GM21367 (cell line): ENCODE results near the gene TMTC3.
A peak's percentile ranks its signal among the peaks of the same experiment; 100 is the strongest.
"Not testable (repeated sequence)": the region's sequence is repeated elsewhere in the genome, so short reads cannot be mapped to it uniquely, and the experiment has no call there.

Experiments used
- ATAC-seq: cut with Tn5 transposase; IDR thresholded peaks from one replicate; pipeline ENCODE4 v1.9.1; 2021; ENCODE audit not compliant: unreplicated experiment

TMTC3 gene

DNA sequence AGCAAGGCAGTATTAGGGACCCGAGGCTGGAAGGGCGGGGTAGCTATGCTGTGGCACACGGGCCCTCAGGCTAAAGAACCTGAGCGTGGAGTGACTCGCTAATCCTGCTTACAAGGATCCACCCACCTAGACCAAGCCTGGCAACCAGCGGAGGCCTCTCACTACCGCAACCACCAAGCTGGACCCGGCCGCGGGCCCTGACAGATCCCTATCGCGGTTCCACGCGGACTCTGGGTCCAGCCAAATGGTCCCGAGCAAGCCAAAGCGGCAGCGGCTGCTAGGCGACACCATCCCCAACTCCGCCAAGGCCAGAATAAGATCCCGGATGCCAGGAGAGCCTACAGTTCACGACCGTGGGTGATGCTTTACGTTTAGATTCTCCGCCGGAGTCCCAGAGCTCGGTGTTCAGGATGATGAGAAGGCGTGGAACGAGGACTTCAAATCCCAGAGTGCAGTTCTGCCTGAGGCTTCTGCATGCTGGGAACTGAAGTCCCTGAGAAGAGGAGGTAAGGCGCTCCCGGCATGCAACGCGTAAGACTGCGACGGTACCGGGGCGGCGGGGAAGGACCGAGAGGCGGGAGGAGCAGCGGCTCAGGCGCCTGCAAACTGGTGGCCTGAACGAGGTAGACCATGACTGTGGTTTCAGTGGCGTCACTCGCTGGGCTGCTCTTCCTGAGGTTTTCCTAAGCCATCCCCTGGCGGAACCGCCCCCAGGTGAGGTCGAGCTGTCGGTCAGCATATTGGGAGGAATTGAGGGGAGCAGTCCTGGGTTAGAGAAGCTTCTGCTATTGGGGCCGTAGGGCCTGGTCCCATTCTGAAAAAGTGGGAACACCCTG is at the start of gene TMTC3, which contains the start of gene CEP290:
Gene TMTC3, plus strand, starts transcription at position 534 of the 836 bp plus-strand sequence. CDS start 6,009 bp downstream, outside the sequence.
Gene CEP290, minus strand, starts transcription at position 315 of the 836 bp plus-strand sequence. CDS start 781 bp downstream, outside the sequence.
- ATAC-seq: peak; percentile 95

DNA sequence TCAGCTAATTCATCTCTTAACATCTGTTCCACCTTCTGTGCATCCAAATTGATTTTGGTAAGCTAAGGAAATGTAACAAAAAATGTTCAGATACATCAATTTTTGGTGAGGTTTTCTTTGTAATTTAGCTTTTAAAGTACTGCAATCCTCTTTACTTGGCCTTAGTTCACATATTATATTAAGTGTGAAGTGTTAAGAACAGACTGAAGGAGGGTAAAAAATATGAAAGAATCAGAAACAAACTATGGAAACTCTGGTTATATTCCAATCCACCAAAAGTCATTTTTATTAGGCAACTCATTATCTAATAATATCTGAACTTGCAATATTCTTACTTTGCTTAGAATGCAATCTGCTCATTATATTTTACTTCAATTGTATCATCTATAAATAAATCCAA is 49.3 kb upstream of the TMTC3 start:
- no peak for ATAC-seq

DNA sequence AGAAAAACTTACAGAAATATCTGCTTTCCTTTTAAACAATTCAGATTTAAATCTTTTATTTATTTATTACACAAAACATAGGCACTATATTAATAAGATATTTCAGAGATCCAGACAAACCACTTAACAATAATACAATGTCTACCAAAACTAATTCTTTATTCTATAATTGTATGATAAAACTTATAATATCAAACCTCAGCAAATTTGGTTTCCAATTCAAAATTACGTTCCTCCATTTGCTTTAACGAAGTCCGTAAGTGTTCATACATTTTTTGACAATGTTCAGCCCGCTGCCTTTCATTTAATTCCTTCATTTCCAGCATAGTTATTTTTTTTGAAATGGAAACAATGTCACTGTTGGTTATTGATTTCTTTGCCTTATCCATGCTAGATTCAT is 48.5 kb upstream of the TMTC3 start:
- no peak for ATAC-seq

DNA sequence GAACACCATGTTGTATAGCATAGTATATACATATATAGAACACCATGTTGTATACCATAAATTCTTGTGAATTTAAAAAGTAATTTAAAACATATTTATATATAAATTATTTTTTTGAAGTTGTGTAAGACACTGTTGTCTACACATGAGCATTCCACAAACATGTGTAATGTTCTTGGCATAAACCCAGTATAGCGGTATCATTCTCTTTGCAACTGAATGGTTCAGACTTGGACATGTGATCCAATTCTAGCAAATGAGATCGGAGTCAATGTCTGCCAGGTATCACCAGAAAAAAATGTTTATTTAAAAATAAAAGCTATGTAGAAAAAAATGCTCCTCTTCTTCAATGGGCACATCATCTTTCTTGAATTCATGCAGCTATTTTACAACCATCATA is 34.1 kb upstream of the TMTC3 start:
- ATAC-seq: no peak

DNA sequence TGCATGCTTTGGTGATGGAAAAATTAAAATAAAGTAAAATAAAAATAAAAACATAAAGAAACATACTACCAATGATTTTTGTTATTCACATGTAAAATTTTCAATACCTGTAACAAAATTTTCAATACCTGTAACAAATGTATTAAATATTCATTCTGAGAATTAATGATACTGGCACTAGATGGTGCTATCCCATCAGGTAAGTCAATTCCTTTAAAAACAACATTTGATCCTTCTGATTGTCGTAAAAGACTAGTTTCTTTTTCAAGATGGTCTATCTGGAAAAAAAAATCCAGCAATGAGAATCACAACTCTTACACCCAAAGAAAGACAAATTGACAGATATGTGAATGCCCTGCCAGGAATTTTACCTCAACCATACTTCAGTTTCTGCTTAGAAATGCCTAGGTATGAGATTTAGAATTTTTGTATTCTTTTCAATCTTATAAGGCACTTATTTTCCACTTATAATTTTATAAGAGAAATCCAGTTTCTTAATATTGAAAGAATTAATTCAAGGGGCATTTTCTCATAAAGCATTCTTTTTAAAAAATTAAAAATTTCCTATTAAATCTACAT is 30.9 kb upstream of the TMTC3 start:
- peak; percentile 43 for ATAC-seq

DNA sequence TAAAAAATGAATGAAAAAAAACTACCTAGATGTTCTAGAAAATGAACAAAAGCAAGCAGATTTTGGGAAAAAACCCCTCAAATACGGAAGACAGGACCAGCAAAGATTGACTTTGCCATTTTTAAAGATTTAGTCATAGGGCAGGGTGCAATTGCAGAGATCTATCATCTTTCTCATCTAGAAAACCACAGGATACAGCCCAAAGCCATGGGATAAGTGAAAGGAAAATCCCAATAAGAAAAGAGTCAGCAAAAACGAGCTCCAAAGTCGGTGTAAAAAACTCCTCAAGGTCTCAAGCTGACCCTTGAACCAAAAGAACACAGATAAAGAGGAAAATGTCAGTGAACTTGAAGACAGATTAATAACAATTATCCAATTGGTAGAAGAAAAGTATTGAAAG is 28.2 kb upstream of the TMTC3 start:
- no peak for ATAC-seq

DNA sequence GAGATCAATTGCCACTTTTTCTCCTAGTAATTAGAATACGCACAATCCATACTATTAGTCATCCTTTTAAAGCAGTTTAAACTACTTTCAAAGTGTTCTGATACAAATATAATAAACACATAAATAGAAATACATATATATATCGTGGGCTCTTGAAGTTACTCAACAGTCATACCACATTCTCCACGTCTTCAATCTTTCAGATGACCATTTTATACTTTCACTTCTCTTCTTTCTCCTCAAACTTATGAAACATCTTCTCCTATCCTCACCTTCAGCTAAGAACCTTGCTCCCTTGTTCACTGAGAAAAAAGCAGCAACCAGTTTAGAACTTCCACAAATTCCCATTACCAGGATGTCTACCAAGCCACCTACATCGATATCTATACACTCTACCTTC is 19.4 kb upstream of the TMTC3 start:
- peak; percentile 78 for ATAC-seq

DNA sequence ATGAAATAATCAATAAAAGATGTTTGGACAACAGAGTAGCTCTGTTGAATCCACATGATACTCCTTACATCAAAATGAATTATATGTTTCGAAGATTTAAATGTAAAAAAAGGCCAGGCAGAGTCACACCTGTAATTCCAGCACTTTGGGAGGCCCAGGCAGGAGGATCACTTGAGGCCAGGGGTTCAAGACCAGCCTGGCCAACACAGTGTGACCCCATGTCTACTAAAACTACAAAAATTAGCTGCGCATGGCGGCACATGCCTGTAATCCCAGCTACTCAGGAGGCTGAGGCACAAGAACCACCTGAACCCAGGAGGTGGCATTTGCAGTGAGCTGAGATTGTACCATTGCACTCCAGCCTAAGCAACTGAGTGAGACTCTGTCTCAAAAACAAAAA is 15.0 kb upstream of the TMTC3 start:
- ATAC-seq: no peak

DNA sequence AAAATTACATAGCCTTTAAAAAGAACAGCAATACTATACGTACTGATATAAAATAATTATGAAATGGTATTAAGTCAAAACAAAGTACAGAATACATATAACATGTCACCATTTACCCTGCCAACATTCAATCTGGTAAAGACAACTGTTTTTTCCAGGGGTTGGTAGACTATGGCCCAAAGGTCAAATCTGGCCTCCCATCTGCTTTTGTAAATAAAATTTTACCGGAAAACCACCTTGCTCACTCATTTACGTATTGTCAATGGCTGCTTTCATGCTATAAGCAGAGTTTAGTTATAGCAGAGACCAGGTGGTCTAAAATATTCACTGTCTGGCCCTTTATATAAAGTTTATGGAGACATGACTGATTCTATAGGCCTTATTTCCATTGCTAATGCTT is 14.3 kb upstream of the TMTC3 start:
- ATAC-seq: no peak

DNA sequence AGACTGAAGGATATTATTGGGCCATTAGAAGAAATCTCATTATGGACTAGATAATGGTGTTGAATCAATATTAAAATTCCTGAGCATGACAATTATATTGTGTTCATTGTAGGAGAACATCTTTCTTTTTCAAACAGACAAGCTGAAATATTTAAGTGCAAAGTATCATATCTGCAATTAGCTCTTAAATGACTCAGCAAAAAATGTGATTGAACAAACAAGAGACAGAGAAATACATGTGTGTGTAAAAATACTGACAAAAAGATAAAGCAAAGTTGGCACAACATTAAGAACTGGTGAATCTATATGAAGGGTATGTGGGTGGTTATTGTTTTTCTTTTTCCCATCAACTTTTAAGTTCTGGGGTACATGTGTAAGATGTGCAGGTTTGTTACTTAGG is 9.7 kb upstream of the TMTC3 start:
- ATAC-seq: no peak

DNA sequence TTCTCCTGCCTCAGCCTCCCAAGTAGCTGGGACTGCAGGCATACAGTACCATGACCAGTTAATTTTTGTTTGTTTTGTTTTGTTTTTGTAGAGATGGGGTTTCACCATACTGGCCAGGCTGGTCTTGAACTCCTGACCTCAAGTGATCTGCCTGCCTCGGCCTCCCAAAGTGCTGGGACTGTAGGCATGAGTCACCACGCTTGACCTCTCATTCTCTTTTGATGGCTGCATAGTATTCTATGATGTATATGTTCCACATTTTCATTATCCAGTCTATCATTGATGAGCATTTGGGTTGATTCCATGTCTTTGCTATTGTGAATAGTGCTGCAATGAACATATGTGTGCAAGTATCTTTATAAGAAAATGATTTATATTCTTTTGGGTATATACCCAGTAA is 8.9 kb upstream of the TMTC3 start:
- ATAC-seq: not testable (repeated sequence)

DNA sequence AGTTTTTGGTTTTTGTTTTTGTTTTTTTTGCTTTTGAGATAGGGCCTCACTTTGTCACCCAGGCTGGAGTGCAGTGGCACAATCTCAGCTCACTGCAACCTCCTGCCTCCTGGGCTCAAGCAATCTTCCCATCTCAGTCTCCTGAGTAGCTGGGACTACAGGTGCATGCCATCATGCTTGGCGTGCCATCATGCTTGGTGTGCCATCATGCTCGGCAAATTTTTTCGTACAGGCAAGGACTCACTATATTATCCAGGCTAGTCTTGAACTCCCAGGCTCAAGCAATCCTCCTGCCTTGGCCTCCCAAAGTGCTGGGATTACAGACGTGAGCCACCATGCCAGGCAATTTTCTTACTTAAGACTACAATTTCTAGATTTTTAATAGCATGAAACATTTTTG is 2.4 kb upstream of the TMTC3 start:
- ATAC-seq: not testable (repeated sequence)

DNA sequence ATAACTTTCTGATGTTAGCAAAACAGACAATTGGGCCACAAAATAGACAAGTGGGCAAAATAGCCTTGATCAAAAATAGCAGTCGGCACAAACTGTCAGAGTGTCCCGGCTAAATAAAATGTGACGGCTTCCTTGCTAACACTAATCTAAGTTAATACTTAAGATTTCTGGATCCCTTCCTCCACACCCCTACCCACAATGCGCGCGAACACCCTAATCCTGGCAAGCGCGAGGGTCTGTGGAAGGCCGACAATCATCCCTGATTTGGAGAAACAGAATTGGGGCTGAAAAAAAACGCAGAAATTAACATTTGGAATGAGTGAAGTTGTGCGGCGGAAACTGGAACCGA is 708 bp upstream of the TMTC3 start:
- no peak for ATAC-seq

DNA sequence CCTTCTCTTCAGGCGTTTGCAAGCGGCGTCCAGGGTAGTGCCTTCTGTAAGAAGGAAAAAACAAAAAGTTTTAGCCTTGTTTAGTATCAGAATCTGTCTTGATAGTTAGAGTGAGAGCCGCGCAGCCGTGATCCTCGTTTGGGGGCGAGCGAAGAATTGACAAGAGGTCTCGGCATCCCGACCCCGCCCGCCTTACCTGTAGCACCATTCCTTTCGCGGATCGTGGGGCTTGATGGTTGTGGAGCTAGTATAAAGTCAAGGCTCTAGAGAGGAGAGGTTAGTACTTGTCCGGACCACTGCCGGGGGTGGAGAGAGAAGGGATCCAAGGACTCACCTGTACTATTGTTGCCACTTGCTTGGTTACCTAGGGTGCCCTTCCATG is 494 bp downstream of the TMTC3 start:
- no peak for ATAC-seq

DNA sequence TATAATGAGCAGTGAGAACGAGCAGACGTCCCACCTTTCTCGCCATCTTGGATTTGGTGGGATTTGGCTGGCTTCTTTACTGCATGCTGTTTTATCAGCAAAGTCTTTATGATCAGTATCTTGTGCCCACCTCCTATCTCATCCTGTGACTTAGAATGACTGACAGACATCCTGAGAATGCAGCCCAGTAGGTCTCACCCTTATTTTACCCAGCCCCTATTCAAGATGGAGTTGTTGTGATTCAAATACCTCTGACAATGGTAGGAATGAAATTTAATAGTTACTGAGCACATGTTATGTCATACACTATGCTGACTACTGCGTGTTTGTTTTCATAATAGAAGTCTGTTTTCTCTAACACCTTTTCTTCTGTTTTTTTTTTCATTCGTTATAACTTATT is 1.9 kb downstream of the TMTC3 start:
- no peak for ATAC-seq

DNA sequence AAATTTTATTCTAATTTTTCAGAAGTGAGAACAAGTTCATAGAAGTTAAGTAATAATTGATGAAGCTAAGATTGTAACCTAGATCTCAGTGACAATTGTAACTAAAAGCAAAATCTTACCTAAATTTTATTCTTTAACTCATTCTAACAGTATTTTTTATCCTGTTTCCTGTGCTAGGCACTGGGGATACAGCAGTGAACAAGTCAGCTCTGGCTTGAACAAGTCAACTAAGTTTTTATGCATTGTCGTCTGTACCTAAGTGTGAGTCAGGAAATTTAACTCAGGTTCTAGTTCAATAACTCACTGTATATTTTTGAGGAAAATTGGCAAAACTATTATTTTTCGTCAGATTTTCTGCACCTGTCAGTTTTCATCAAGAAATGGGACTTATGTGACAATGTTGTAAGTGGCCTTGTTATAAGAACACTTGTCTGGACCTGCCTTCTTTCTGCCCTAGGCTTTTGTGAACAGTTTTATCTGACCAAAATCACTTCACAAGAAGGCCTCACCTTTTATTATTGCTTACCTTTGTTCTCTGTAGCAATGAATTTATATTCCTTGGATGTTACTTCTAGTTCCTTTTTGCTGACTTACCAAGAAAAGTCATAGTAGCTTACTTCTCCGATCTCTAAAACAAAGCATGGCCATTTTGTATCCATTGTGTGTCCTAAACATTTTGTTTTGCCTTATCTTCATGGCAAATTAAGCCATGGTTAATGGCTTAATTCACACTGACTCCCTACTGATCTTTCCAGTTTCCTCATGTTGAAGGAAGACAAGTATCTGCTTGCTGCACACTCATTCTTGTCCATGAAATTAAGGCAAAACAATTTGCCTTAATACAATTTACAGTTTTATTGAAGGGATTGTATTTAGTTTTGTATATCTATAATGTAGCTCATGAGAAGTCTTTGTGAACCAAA is 2.7 kb downstream of the TMTC3 start:
- ATAC-seq: no peak

DNA sequence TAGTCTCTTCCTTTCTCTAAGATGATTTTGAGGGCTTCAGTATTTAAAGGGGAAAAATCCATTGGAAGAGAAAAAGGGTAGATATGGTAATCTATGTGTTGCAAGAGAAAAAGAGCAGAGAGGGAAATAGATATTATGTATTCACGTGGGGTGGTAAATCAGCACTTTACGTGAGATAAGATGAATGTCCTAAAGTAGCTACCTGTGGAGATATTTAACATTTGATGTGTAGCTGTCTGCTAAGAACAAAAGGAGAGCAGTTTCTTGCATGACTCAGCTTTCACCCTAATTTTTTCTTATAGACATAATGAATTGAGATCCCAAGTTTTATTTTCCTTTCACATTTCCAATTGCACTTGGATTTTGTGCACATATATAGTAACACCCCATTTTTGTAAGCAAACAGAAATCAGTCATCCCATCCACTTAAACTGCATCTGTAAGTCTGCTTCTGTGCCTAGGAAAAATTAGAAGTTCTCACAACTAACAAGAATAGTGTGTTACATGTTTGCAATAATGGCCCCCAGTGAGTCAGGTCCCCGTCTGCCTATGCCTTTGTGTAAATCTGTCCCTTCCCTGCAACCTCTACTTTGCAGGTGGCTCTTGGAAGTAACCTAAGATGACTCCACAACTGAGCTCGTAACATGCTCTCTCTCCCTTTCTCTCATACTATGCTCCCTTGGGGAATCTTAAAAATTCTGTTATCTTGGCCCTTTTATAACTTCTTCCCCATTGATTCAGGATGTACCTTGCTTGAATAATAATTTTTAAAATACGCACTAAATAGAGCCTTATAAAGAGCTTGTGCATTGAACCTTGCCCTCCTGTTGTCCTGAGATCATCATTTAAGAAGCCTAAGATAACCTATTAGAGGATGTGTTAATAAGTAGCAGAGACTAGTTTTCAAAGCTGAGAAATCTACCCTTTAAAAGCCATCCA is 3.7 kb downstream of the TMTC3 start:
- no peak for ATAC-seq

DNA sequence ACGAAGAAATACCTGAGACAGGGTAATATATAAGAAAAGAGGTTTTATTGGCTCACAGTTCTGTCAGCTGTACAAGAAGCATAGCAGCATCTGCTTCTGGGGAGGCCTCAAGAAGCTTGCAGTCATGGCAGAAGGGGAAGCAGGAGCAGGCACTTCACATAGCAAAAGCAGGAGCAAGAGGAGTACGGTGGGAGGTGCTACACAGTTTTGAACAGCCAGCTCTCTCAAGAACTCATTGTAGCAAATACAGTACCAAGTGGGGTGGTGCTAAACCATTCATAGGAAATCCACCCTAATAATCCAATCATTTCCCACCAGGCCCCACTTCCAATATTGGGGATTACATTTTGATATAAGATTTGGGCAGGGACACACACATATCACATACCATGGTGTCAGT is 8.0 kb downstream of the TMTC3 start:
- ATAC-seq: no peak

DNA sequence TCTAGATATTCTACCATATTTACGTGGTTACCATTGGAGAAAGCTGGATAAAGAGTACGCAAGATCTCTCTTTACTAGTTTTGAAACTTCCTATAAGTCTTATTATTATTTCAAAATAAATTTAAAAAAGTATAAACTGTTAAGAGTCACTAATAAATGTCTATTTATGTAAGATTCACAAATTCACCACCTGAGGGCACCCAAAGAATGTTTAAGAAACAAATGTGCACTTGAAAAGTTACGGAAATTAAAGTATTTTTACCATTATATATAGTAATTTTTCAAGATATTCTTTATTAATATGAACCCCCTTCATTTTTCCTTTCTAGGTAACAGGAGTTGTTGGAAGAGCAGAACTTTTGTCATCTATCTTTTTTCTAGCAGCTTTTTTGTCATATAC is 11.9 kb downstream of the TMTC3 start:
- no peak for ATAC-seq

DNA sequence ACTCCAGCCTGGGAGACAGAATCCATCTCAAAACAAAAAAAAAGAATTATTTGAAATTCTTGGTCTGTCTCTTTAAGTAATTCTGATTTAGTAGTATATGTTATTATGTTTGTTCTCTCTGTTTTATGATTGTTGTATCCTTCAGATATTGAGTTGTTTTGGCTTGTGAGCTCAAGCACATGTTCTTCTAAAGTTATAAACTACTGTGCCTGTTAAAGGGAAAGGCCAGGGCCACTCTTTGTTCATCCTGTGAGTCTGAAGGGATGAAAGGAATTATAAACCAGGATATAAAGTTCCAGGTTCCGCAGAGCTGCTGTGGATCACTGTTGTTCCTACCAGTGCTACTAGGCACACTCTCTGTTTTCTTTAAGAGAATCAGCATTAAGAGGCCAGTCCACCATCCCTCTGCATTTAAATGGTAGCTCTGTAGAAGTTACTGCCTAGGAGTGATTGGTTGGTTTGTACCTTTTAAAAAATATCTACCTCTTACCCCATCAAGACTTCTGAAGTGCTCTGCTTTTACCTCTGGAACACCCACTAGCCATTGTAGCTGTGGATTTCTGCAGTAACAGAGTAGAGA is 14.1 kb downstream of the TMTC3 start:
- ATAC-seq: no peak
